Epithelial cell of esophagus (primary cell): Measurements from ENCODE around the gene EEF1AKMT3.

ENCODE experiments used
- DNase-seq: peaks from one replicate; pipeline ENCODE4 v3.0.0; 2010; ENCODE audit warnings: low read depth
- H3K4me3 ChIP-seq: 2 replicates; pipeline ENCODE4 v1.5.1; 2011; ENCODE audit warnings: mild to moderate bottlenecking, low read length, control low read depth
- TF ChIP-seq, protein P1 (sequence below): IDR thresholded peaks from 2 replicates; pipeline ENCODE4 v1.5.1; 2011; ENCODE audit warnings: low read depth, mild to moderate bottlenecking, low read length, control low read depth, inconsistent platforms; ENCODE audit not compliant: insufficient read depth; ENCODE audit errors: missing control alignments

Gene EEF1AKMT3

DNA sequence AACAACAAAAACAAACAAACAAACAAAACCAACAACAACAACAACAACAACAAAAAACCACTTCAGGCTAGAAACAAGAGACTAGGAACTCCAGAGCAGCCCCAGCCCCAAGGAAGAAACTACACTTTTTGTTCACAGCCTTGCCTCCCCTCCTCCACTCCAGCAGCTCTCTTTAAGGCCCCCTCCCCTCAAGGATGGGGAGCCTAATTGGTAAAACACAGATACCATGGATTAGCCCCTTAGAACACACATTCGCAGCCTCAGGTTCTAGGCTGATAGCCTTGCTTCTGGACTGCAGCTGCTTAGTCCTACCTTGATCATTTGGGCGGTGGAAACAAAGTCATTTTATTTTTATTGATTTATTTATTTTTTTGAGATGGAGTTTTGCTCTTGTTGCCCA is 58.0 kb downstream of the EEF1AKMT3 start:
- DNase-seq = no peak
- H3K4me3 ChIP-seq = no peak overlapping the region
- TF ChIP-seq, protein P1, sequence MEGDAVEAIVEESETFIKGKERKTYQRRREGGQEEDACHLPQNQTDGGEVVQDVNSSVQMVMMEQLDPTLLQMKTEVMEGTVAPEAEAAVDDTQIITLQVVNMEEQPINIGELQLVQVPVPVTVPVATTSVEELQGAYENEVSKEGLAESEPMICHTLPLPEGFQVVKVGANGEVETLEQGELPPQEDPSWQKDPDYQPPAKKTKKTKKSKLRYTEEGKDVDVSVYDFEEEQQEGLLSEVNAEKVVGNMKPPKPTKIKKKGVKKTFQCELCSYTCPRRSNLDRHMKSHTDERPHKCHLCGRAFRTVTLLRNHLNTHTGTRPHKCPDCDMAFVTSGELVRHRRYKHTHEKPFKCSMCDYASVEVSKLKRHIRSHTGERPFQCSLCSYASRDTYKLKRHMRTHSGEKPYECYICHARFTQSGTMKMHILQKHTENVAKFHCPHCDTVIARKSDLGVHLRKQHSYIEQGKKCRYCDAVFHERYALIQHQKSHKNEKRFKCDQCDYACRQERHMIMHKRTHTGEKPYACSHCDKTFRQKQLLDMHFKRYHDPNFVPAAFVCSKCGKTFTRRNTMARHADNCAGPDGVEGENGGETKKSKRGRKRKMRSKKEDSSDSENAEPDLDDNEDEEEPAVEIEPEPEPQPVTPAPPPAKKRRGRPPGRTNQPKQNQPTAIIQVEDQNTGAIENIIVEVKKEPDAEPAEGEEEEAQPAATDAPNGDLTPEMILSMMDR = no peak
